HG03139 (cell line): Measurements from ENCODE around the gene RPA1.
"Not testable (repeated sequence)": the region's sequence is repeated elsewhere in the genome, so short reads cannot be mapped to it uniquely, and the experiment has no call there.

Experiments
- ATAC-seq: cut with Tn5 transposase; IDR thresholded peaks from one replicate; pipeline ENCODE4 v1.9.1; 2021; ENCODE audit not compliant: unreplicated experiment

RPA1 gene

DNA sequence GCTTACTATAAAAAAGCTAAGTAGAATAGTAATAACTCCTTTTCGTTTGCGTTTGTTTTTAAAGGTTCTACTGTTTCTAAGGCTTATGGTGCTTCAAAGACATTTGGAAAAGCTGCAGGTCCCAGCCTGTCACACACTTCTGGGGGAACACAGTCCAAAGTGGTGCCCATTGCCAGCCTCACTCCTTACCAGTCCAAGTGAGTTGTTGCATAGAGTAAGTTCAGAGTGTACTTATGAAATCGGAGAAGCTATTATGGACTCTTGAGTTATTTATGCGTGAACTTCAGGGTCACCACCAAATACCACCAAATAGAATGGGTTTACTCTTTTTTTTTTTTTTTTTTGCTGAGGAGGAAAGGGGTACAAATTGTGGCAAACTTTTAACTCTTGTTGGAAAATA, 45.8 kb downstream of the RPA1 start:
- no peak for ATAC-seq

DNA sequence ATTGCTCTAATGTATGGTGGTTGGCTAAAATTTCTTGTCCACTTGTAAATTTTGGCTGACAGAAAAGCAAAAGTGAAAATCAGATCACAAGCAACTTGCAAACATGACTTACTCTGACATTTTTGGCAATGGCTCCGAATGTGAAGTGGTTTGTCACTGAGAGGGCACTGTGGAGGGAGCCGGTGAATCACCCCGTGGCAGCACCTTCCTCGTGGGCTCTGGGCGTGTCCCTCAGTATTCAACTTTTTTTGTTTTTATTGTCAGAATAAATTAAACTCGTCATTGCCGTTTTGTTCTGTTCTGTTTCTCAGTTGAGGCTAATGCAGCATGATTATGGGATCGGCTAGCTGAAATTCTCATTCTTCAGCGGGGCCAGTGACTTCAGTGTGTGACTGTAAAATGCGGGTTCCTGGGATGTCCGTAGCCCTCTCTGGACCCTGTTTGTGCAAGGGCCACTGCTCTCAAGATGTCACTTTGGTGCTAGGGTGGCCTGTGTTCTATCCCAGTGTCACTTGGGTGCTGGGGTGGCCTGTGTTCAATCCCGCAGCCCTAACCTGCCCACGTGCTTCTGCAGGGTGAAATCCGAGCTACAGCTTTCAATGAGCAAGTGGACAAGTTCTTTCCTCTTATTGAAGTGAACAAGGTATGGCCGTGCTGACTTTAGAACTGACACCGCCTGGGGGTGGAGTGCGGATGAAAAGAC, 48.8 kb downstream of the RPA1 start:
- ATAC-seq: no peak

DNA sequence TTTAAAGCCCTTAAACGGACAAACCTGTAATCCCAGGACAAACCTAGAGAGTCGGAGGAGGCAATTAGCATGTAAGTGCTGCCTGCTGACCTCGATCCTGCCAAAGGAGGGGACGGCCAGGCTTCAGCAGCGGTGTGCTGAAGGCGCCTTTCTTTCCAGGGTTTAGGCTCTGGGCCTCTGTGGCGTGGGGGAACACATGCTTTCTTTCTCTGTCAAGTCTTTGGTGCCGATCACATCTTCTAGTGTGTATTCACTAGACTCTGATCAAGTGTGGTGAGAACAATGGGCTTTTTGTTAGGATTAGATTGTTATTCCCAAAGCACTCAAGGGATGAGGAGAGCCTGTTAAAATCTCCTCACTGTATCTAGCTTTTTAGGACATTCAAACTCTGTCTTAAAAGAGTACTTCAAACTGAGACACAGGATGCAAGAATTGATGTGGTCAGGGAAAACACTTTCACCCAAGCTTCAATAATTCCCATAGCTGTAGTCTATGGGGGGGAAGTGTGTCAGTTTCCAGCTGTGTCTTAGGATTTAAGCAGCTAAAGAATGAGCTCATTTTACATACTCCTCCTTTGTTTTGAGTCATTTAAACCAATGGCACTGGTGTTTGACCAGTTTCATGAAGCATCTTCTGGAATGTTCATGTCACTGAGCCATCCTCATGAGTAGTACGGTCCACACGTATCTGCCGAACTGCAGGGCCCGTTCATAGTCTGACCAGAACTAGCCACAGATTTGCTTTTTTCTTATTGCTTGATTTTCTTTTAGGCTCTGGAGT, 51.2 kb downstream of the RPA1 start:
- no peak for ATAC-seq

DNA sequence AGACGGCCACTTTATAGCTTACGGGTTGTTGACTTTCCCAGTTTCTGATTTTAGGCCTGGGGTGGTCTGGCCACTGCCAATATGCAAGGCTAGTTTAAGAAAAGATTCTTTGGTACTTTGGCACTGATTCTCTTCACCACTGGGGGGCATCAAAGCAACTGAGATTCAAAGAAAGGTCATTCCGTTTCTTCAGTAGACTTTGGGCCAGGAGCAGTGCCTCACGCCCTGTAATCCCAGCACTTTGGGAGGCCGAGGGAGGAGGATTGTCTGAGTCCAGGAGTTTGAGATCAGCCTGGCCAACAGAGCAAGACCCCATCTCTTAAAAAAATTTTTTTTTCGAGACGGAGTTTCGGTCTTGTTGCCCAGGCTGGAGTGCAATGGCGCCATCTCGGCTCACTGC, 53.0 kb downstream of the RPA1 start:
- ATAC-seq: no peak

DNA sequence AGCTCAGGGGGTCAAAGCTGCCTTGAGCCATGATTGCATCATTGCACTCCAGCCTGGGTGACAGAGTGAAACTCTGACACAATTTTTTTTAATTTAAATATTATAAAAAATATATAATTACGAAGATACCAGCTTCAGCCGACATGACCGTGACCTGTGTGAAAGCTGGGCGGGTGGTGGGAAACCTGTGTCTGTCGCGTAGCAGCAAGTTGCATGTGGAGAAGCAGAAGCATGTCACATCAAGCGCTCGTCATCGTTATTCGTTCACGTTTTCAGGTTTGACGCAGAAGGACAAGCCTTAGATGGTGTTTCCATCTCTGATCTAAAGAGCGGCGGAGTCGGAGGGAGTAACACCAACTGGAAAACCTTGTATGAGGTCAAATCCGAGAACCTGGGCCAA, 53.7 kb downstream of the RPA1 start:
- no peak for ATAC-seq

DNA sequence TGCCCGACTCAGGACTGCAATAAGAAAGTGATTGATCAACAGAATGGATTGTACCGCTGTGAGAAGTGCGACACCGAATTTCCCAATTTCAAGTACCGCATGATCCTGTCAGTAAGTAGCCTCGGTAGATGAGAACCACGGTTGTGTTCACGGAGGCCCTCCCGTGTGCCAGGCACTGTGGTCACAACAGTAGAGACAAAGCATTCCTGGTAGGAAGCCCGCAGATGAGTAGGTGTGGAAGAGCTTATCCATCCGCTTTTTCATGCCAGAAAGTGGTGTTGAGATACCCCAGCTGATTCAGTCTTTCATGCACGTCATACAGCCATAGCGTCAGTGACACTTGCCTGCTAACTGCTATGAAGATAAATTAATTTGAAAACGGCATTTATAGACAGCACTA, 58.9 kb downstream of the RPA1 start:
- ATAC-seq: no peak

DNA sequence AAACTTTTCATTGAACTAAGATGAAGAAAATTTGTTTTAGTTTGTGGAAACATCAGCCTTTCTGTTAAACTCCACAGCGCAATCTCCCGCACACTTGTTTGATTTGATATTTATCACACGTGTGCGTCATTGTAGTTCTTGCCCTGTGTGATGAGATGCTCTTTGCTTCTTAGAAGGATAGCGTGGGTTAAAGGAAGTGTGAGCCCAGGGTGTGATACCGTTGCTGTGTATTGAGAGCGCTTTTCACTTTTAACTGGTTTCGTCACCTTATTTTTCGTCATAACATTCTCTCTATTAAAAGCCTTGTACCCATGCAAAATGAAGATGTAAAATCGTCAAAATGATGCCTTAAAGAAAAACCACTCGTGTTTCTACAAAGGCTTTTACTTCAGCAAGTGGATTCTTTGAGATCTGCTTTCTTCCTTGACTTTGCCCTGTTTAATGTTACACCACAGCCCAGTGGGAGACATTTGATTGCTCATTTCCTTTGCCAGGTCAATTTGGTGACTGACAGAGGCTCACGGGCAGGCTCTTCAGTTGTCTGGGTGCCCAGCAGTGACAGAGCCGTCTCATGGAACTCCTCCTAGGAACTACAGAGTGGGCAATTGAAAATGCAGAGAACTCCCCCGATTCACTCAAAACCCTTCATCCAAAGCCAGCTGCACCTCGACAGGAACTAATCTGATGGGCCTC, 61.1 kb downstream of the RPA1 start:
- no peak for ATAC-seq

DNA sequence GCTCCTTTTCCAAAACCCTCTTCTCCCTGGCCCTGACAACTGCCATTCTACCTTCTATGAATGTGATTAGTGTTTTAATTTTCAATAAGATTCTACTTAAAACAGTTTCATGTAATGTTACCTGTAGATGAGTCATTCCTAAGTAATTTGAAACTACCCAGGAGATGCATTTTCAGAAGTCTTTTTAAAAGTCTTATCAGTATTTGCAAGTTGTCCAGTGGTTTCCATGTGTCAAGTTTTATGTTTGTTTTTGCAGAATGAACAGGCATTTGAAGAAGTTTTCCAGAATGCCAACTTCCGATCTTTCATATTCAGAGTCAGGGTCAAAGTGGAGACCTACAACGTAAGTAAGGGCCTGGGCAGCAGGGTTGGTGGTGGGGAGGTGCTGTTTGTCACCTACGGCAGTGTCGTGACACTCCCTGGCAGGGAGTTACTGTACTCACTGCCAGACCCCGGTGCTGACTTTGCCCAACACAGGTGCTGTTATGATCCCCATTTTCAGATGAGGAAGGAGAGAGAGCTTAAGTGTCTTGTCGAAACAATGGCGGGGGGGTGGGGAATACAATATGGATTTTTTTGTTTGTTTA, 65.0 kb downstream of the RPA1 start:
- no peak for ATAC-seq

DNA sequence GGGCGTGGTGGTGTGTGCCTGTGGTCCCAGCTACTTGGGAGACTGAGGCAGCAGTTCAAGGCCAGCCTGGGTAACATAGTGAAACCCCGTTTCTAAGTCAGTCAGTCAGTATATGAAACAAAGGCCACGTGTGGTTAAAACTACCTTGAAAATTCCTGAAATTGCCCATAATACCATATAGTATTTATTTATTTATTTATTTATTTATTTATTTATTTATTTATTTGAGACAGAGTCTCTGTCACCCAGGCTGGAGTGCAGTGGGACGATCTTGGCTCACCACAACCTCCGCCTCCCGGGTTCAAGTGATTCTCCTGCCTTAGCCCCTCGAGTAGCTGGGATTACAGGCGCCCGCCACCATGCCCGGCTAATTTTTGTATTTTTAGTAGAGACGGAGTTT, 65.7 kb downstream of the RPA1 start:
- ATAC-seq: not testable (repeated sequence)

DNA sequence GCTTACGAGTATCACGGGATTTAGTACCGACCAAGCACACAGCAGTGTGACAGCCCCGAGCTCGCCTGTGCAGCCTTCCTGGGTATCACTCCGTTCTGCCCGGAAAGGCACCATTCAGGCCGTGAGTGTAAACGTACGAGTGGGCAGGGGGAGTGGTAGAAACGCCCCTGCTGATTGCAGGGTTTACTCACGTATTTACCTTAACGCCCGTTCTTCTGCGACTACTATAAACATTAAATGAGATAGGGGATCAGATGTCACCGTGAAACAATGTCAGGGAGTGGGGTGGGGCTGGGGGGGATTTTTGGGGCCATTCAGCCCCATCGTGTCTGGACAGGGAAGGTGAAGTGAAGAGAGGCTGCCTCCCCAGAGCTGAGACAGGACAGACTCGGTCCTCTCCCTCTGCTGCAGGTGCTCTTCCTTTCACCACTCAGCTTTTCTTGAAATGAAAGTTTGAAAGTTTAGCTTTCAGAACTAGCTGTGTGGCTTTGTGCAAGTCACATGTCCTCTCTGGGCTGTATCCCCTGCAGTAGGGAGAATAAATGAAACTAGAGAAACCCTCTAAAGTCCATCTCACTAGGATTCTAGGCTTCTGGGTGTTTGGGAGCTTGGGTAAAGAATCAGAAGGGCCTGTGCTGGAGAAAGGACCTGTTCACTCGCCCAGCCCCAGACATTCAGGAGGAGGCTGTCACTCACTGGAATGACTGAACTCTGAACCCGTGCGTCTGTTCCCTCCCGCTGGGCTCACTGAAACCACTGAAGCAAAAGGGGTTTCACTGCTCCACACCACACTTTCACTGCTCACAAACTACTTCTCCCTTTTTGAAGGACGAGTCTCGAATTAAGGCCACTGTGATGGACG, 66.7 kb downstream of the RPA1 start:
- ATAC-seq: no peak

DNA sequence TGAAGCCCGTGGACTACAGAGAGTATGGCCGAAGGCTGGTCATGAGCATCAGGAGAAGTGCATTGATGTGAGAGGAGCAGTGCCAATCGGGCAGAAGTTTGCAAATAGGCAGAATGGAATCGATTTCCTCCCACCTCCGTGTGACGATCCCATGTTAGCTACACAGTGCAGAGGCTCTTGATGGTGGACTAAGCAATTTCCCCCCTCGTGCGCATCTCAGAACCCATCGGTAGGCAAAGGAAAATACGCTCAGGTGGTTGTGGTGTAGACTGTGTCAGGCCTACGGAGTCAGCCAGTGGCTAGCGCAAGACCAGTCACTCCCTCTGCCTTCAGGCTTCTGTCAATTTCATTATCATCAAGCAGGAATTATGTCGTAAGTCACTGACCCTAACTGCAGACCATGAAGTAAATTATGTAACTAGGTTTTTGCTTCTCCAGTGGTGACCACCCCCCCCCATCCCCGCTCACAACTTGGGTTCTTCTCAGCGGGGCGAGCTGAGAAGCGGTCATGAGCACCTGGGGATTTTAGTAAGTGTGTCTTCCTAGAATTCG, 67.4 kb downstream of the RPA1 start:
- ATAC-seq: no peak

DNA sequence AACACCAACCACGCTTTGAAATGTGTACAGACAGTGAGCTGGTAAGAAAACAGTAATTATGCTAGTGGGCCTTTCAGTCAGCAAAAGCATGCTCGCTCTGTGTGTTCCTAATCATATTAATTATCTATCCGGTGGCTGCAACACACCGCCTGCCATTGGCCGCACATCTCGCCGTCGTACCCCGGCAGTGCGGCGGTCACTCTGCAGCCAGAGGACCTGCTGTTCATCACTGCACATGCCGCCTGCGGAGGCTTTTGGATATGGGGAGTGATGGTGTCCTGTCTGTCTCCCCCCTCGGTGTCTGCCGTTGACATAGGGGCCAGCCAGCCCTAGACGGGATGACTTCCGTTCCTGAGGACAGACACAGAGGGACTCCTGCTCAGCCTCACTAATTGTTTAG, 68.5 kb downstream of the RPA1 start:
- no peak for ATAC-seq

DNA sequence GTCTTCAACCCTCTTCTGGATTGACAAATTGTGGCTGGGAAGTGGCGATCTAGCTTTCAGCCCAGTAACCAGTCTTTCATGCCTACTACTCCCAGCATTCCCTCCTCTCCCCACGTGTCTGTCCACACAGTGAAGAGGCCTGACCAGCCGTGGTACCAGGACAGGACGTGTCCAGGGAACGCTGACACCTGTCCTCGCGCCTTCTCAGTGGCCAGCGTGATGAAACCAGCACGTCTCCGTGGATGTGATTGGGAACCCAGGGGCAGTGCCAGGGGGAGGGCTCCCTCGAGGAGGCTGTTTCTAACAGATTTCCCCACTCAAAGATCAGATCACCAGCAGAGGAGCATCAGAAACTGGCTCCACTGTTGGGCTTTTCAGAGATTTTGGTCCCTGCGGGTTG, 69.1 kb downstream of the RPA1 start:
- no peak for ATAC-seq

DNA sequence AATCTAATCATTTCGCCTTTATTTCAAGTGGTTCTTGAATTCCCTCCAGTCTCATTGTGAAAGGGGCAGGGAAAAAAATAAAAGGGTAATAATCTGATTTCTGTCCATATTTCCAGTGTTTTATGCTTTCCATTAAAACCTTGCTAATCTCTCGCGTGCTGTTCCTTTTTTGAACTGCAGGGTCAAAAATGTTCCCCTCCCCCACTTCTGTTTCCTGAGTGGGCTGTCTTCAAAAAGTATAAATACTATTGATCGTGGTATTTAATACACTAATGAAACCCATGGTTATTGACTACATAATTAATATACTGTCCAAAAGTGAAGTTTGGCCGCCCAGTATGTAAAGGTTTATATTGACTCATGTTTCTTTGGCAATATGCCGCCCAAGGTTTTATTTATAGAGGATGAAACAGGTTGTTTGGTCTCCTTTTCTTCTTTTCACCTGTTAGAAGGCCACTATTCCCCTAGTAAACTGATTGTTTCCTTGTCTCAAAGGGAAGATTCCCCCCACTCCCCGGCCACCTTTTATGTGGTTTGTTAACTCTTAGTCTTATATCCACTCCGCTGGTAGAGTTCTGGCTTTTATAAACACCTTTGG, 69.7 kb downstream of the RPA1 start:
- no peak for ATAC-seq

DNA sequence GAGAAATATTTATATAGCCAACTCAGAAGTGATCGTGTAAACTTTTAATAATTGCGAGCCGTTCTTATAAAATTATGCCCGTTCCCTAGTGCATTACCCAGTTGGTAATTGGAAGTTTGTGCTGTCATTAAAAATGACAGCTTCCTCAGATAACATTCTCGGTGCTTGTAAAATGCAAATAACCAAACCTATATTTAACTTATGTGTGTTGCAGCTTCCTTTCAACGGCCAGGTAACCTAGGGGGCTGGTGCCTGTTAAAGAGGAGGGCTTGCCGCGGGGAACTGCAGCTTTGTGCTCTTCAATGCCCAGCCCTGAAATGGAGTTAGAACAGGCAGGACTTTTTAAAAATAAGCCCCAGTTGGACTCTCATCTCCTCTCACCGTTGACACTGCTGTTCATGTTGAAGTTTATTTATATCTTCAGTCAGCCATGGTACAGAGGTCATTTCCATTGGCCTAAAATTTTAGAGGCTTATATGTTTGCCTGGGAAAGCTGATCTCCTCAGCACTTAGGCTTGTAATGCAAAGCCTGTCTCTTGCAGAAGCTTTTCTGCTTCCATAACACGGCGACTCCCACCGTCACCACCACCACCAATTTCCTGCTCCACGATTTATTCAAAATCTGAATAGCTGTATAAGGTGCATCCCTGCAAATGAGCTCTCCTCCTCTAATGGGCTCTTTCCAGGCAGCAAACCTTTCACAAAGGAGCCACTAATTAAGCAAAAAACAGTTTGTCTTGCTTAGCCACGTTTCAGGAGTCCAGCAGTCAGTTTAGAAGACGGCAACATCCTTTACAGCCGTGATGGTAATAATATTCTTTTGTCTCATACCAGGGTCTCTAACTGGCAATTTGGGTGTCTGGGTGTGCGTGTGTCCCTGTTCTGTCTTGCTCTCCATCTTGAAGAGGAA, 74.7 kb downstream of the RPA1 start:
- no peak for ATAC-seq

DNA sequence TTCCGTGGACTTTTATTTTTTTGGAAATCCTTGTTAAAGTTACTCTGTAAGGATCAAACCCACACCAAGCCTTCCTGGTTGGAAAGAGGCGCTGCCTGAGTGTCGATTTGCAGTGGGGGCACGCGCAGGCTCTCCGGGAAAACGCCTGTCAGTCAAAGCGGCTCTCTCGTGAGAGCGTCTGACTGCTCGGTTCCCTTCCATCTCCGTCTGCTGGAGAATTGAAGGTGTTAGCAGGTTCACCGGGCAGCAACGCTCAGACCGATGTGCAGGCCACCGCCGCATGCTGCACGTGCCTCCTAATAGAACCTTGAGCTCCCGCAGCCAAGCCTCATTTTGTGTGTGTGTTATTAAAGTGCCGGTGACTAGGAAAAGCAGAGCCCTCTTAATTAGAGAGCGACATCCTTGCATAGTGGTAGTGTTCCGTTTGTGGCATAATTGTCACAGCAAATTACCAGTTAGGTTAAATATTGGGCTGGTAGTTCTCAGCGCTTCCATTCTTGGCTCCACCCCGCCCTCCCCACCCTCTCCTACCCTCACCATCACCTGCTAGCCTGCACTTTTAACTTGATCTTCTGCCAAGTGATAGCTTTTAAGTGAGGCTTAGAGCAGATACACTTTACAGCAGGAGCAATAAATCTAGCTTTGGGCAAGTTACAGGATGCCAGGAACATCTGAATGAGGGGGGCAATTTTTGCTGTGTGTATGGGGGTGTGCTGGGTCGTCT, 75.5 kb downstream of the RPA1 start:
- ATAC-seq: no peak

DNA sequence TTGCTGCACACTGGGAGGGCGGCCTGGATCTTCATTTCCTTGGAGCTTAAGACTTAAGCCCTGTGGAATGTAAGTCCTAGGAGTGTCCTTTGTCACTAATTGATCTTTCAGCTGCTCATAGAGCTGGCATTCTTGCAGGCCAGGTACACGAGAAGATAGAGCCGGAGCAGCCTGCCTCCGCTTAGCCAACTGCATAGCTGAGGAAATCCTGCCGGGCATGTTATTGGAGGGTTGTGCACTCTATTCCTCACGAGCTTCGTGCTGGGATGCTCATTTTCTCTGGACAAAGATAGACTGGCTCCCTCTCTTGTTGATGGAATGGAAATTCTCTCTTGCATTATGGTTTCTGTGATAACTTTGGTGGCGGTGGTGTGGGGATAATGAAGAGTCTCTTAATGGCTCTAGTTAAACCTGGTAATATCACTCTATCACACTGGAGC, 76.9 kb downstream of the RPA1 start:
- no peak for ATAC-seq

DNA sequence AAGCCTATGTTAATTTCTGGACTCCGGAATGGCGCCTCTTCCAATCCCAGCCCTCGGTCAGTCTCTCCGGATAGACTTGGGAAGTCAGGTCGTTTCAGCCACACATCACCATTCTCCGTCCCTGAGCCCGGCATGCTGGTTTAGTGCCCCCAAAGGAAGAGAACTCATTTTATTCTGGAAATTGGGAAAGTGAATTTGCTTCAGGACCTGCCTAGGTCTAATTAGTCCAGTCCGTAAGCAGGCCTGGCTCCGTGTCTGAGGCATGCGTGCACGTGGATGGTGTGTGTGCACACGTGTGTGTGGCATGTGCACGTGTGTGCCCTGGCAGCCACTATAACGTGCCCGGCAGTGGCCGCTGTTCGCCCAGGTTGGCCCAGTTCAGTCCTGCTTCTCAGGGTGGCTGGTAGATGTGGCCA, 77.4 kb downstream of the RPA1 start:
- ATAC-seq: no peak
